SJCRH30 (cell line): Measurements from ENCODE around the gene LYZL4. TPM values are rescaled to one million over a fixed set of nuclear protein-coding genes. Genes with fewer than 3 reads are reported as not detected.
A peak's percentile ranks its signal among the peaks of the same experiment; 100 is the strongest.

Experiments
- DNase-seq, 2 experiments: peaks; one replicate each; pipeline ENCODE4 v3.0.0-alpha.2; 2015 to 2020
- H3K27ac ChIP-seq: fragments of 250-450 bp; sonication (Bioruptor Pico); 2 replicates; pipeline ENCODE4 v1.5.1; 2020; ENCODE audit warnings: mild to moderate bottlenecking, moderate library complexity
- H3K27me3 ChIP-seq: fragments of 250-450 bp; sonication (Bioruptor Pico); 2 replicates; pipeline ENCODE4 v1.5.1; 2020; ENCODE audit warnings: mild to moderate bottlenecking, moderate library complexity
- H3K36me3 ChIP-seq: fragments of 250-450 bp; sonication (Bioruptor Pico); 2 replicates; pipeline ENCODE4 v1.5.1; 2020; ENCODE audit warnings: mild to moderate bottlenecking, moderate library complexity
- H3K4me1 ChIP-seq: fragments of 250-450 bp; sonication (Bioruptor Pico); 2 replicates; pipeline ENCODE4 v1.5.1; 2020; ENCODE audit warnings: mild to moderate bottlenecking, moderate library complexity
- H3K4me3 ChIP-seq: fragments of 250-450 bp; sonication (Bioruptor Pico); 2 replicates; pipeline ENCODE4 v1.5.1; 2020; ENCODE audit warnings: mild to moderate bottlenecking, moderate library complexity
- H3K9me3 ChIP-seq: fragments of 250-450 bp; sonication (Bioruptor Pico); replicated peaks from 2 replicates; pipeline ENCODE4 v1.5.1; 2020; ENCODE audit warnings: mild to moderate bottlenecking, moderate library complexity
- total RNA-seq: library from RNA; depleted of rRNA; stranded (reverse); fragments of >200 nt; shearing (Covaris generic); gene quantifications from 2 replicates; pipeline ENCODE4 v1.2.3, GENCODE V29; 2014

LYZL4 gene
- total RNA-seq, 1 experiment from 2014 or later, result not detected

DNA sequence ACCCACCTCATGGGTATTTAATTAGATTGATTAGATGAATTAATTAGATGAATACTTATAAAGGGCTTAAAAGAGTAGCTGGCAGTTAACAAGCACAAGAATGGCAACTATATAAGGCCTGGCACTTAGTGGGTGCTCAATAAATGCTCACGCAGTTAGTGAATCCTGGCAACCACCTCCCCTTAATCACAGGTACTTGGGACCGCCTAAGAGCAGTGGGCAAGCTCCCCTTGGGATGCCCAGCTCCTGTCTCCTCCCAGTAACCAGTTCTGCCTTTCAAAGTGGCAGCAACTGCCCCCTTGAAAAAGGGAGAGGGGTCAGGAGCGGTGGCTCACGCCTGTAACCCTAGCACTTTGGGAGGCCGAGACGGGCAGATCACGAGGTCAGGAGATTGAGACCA is 4.6 kb downstream of the LYZL4 start:
- DNase-seq, result no peak
- Histone ChIP-seq H3K4me3 (no peak overlapping the region), H3K4me1 (no peaks in the 10 kb centered on the region), H3K27ac (no peak overlapping the region), H3K9me3 (no peaks in the 10 kb centered on the region), H3K36me3 (no peaks in the 10 kb centered on the region), H3K27me3 (no peaks in the 10 kb centered on the region)

DNA sequence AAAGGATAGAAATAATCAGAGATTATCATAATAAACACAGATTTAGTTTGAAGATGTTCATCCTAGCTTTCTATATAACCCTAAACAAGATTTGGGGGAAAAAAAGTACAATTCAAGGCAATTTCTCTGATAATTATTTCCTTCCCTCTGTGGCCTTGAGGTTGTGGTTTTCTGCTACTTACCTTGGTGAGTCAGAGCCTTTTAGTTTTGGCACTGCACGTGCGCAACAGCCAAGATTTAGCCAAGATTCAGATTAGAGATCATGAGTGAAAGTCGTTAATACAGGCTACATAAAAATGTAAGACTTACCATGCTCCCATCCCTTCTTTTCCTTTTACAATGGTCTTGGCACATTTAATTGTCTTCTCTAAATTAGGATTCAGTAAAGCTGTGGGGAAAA is 6.7 kb downstream of the LYZL4 start:
- Histone ChIP-seq H3K27ac (no peak overlapping the region), H3K4me1 (no peaks in the 10 kb centered on the region), H3K36me3 (no peaks in the 10 kb centered on the region), H3K4me3 (no peak overlapping the region), H3K27me3 (no peaks in the 10 kb centered on the region), H3K9me3 (no peaks in the 10 kb centered on the region)
- no peak for DNase-seq

DNA sequence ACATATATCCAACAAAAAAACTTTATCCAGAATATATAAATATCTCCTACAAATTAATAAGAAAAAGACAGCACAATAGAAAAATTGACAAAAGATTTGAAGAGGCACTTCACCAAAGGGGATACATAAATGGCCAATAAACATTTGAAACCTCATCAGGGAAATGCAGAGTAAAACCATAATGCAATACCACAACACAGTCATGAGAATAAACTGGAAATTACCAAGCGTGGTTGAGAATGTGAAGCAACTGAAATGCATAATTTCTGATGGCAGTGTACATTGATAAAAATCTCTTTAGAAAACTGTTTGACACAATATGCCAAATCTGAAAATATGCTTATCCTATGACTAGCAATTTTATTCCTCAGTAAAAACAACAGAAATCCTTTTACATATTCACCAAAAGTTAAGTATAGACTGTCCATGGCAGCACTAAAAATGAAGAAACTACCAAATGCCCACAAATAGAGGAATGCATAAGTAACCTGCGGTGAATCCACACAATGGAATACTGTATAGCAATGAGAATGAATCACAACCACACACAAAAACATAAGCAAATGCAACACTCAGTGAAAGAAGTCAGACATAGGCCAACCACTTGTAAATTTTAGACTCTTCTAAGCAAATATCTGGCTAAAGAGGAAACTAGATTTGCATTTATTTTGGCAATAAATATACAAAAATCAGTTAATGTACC is 7.9 kb downstream of the LYZL4 start:
- DNase-seq, result no peak

DNA sequence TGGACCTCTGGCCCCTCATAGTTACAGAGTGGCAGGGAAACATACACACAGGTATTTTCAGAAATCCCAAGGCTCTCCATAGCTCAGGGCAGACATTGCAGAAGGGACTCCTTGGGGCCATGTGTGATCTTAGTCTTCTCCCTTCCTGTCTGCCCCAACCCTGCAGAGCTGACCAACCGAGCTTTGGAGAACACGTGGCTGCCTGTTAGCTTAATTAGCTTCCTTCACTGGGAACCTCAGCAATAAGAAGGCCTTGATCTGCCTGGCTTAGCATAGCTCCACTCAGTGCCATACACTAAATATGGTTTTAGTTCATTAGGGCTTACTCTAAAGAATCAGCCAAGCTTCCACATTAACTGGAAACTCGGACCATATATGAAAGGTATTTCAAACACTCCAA is 12.3 kb downstream of the LYZL4 start:
- H3K27me3 ChIP-seq, result no peaks in the 10 kb centered on the region
- DNase-seq, result no peak
- H3K27ac ChIP-seq, result no peak overlapping the region
- H3K4me3 ChIP-seq, result no peak overlapping the region
- H3K4me1 ChIP-seq, result no peaks in the 10 kb centered on the region
- no peaks in the 10 kb centered on the region for H3K36me3 ChIP-seq
- no peaks in the 10 kb centered on the region for H3K9me3 ChIP-seq

More for the DNA sequence above, 7.9 kb downstream of the LYZL4 start:
- H3K4me3 ChIP-seq, result no peak overlapping the region
- no peaks in the 10 kb centered on the region for H3K4me1 ChIP-seq
- no peaks in the 10 kb centered on the region for H3K36me3 ChIP-seq
- H3K9me3 ChIP-seq, result no peaks in the 10 kb centered on the region
- no peak overlapping the region for H3K27ac ChIP-seq
- no peaks in the 10 kb centered on the region for H3K27me3 ChIP-seq

DNA sequence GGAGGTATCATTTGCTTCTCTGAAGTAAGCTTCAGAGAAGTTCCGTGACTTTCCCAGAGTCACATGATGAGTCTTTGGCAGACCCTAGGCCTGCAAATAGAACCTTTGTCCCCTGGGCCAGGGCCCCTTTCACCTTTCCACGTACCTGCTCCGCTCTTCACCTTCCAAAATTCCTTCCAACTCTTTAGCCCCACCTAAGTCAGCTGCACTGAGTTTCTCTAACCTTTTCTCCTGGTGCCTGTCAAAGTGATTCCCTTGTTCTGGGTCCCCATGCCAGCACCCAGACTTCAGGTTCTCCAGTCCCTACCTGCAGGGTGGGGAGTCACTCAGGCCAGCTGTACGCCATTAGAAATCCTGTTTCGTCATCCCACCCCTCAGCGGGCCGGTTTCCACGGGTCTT is 12.8 kb downstream of the LYZL4 start:
- H3K27me3 ChIP-seq, result no peaks in the 10 kb centered on the region
- DNase-seq, result no peak

DNA sequence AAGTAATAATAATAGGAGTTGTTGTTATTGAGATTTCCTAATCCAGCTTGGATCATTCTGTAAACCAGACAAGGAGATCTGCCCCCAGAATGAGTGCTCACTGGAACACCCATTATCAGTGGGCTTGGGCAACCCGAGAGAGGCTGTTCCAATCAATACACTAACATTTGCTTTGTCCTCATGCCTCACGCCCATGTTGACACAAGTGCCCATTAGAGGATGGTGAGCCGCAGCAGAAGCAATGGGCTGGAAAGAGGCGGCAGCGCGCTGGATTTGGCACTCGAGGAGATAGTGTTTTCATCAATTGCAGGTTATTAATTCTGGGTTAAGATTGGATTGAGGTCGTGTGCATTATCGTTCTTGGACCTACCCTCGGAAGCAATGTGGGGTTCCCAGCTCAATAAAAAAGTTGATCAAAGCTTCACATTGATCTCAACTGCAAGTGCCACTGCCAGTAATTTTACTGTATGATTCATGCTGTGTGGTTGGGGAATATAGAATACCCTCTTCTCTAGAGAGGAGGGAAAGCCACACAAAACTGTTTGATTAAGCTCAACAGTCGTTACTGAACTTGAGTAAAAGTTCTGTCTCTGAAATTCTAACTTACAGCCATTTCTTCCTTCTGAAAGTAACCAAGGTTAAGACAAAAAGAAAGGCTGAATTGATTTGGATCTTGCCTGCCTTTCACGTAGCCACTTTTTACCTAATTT is 15.7 kb downstream of the LYZL4 start:
- H3K27ac ChIP-seq, result no peak overlapping the region
- no peak overlapping the region for H3K4me3 ChIP-seq
- H3K4me1 ChIP-seq, result no peaks in the 10 kb centered on the region
- no peaks in the 10 kb centered on the region for H3K9me3 ChIP-seq
- no peaks in the 10 kb centered on the region for H3K27me3 ChIP-seq
- no peak for DNase-seq
- no peaks in the 10 kb centered on the region for H3K36me3 ChIP-seq

More for the DNA sequence above, 12.8 kb downstream of the LYZL4 start:
- H3K36me3 ChIP-seq, result no peaks in the 10 kb centered on the region
- H3K27ac ChIP-seq, result no peak overlapping the region
- no peak overlapping the region for H3K4me3 ChIP-seq
- H3K4me1 ChIP-seq, result no peaks in the 10 kb centered on the region
- H3K9me3 ChIP-seq, result no peaks in the 10 kb centered on the region

DNA sequence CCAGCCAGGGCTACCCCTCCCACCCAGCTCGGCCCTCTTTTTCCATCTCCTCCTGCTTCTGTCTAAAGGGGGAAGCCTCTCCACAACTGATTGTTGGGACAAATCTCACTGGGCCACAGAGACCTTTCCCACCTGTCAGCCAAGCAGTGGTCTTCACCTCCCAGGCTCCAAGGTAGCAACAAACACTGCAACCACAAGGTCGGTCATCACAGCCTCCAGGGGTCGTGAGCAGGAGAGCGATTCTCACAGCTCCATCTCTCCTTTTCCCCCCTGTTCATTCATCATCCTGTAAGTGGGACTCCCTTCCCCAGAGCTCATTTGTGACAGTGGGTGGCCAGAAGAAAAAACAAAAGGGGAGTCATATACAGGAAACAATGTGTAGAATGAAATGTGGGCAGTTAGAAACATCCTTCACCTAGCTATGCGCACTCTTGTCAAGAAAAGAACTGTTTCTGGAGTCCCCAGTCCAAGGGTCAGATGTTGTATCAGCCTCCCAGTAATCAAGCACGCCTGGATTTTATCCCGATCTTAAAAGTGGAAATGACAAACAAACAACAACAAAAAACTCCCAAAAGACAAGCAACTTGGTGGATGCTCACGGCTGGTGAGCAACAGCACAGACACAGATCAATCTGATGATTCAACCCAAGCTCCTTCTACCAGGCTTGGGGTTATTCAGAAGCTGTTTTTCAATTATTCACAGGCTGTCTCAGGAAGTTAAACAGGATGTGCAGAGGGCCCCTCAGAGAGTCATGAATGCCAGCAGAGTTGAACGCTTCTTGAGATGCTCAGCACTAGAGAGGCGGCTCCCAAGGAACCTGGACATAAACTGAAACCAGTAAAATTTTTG is 22.4 kb downstream of the LYZL4 start:
- Histone ChIP-seq H3K27ac (no peak overlapping the region), H3K4me1 (no peaks in the 10 kb centered on the region), H3K4me3 (no peak overlapping the region), H3K36me3 (no peaks in the 10 kb centered on the region), H3K27me3 (no peaks in the 10 kb centered on the region), H3K9me3 (no peaks in the 10 kb centered on the region)
- no peak for DNase-seq

DNA sequence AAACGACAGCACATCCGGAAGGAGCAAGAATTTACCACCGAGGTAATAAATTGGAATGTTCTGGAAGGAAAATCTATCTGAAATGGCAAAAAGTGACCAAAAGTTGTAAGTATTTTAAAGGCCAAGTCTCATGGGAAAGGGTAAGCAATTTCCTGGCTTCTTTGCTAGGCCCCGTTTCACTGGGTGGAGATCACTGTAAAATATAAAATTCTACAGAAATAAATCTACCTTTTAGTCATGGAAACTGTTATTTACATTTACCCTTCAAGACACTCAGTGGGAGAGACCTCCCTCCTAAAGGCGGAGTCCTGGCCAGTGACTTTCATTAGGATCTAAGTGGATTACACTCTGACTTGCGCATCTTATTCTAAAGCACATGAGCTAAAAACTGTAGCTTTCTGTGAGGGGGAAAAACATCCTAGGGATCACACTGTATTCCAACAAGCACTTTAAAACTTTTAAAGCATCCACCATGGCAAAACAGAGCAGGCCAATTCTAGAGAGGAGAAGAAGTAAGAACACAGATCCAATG is 28.8 kb downstream of the LYZL4 start:
- Histone ChIP-seq H3K4me3 (no peak overlapping the region), H3K27ac (no peak overlapping the region), H3K9me3 (no peaks in the 10 kb centered on the region), H3K4me1 (no peaks in the 10 kb centered on the region; the same call in 1 of the 2 replicates), H3K36me3 (no peaks in the 10 kb centered on the region), H3K27me3 (no peaks in the 10 kb centered on the region)
- DNase-seq, result no peak

DNA sequence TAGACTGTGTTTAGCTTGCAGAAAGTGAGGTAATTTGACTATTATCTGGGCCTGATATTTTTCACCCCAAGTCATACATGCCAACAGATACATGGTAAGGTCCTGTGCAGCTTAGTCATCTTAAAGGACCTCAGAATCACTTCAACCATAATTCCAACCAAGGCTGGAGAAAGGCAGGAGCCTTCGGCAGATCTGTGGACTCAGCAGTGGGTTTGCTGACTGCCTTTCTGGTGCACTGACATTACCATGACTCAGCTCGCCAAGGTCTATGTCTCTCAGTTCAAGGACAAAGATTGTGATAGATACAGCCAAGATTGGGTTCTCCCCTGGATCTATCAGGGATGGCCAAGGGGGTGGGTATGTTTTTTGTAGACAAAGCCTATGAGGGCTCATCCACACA is 32.7 kb downstream of the LYZL4 start:
- no peak for DNase-seq
- Histone ChIP-seq H3K27me3 (no peaks in the 10 kb centered on the region), H3K9me3 (no peaks in the 10 kb centered on the region)

DNA sequence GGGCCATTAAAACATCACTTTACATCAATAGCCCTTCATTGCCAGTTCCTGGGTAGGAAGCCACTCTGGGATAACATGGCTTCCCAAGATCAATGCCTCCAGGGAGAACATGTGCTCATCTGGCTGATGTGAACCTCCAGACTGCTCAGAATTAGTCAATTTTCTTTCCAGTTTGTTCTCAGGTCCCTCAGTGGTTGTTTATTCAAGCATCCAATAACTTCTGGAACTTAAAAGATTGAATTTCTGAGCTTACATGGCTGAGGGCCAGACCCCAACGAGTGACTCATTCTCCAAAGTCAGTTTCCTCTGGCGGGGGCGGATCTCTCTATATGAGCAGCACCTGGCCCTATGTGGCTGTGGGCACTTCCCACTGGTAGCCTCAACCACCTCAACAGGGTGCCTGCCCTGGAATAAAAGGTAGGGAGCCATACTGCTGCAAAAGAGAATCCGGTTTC is 34.0 kb downstream of the LYZL4 start:
- peak; percentile 47 to 58 for DNase-seq
- Histone ChIP-seq H3K4me1 (peaks cover 4% of the 10 kb centered on the region; the same call in 1 of the 2 replicates), H3K9me3 (no peaks in the 10 kb centered on the region), H3K27ac (no peak overlapping the region), H3K36me3 (no peaks in the 10 kb centered on the region), H3K27me3 (no peaks in the 10 kb centered on the region), H3K4me3 (no peak overlapping the region)

More for the DNA sequence above, 32.7 kb downstream of the LYZL4 start:
- H3K4me3 ChIP-seq, result no peak overlapping the region
- no peak overlapping the region for H3K27ac ChIP-seq
- H3K36me3 ChIP-seq, result no peaks in the 10 kb centered on the region
- peaks cover 4% of the 10 kb centered on the region; the same call in 1 of the 2 replicates for H3K4me1 ChIP-seq

DNA sequence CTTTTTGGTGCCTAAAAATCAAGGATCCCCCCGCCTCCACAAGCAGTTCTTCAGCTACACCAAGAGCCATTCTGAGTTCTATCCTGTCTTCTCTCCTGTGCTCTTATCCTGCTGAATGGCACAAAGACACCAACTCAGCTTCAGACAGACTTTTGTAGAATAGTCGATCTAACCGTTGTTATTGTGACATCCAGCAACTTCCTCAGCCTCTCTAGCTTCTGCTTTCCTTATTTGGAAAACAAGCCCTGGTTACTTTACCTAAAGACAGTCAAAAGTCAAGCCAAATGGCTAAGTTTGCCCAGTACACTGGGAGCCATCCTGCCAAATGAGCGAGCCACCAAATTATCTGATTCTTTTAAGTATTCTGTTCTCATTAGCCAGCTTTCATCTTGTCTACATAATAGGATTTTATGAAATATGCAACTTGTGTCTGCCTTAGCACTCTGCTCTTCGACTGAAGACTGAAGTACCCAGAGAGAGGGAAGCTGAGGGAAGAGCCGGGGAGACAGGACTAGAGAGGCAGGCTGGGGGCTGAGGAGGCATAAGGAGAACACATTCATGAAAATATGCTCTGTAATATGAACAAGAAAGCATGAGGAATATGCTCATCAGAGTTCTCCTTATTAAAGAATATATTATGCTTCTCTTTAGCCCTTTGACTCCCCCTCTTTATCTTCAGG is 35.1 kb downstream of the LYZL4 start:
- H3K27me3 ChIP-seq, result no peaks in the 10 kb centered on the region
- DNase-seq, result no peak

DNA sequence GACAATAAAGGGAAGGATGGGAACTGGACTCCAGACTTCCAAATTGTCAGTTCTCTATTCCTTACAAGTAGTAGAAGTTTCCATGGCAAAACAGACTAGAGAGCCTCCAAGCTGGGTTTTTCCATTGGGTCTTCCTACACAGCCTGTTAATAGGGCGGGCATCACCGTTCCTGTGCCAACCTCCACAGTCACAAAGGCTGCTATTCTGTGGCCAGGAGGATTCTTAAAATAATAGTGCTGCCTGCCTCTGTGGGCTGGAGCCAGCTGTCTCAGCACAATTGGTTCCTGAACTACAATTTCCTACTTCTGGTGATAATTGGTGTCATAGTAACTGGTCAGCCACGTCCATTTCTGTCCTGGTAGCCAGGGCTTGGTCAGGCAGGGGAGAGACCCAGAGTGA is 38.6 kb downstream of the LYZL4 start:
- DNase-seq, result no peak
- H3K36me3 ChIP-seq, result no peaks in the 10 kb centered on the region
- no peak overlapping the region for H3K4me3 ChIP-seq

More for the DNA sequence above, 35.1 kb downstream of the LYZL4 start:
- no peaks in the 10 kb centered on the region for H3K9me3 ChIP-seq
- H3K27ac ChIP-seq, result no peak overlapping the region
- H3K36me3 ChIP-seq, result no peaks in the 10 kb centered on the region
- H3K4me1 ChIP-seq, result peaks cover 4% of the 10 kb centered on the region; the same call in 1 of the 2 replicates
- H3K4me3 ChIP-seq, result no peak overlapping the region

DNA sequence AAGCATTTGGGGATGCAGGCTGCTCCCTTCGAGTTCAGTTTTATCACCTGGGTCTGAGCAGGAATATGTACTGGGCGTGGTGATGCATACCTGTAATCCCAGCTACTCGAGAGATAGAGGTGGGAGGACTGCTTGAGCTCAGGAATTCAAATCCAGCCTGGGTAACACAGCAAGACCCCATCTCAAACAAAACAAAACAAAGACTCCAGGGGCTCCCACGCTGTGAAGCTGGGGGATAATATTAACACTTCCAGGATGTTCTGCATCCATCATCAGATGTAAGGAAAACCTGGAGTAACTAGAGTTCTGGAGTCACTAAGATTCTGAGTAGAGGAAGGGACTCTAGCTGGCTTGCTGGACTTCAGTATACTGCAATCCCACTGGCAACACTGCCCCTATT is 40.6 kb downstream of the LYZL4 start:
- no peaks in the 10 kb centered on the region for H3K9me3 ChIP-seq
- no peaks in the 10 kb centered on the region for H3K27me3 ChIP-seq
- no peak for DNase-seq
- H3K36me3 ChIP-seq, result no peaks in the 10 kb centered on the region
- H3K4me3 ChIP-seq, result no peak overlapping the region
- H3K4me1 ChIP-seq, result no peaks in the 10 kb centered on the region
- no peak overlapping the region for H3K27ac ChIP-seq

More for the DNA sequence above, 38.6 kb downstream of the LYZL4 start:
- H3K4me1 ChIP-seq, result peaks cover 4% of the 10 kb centered on the region; the same call in 1 of the 2 replicates
- no peak overlapping the region for H3K27ac ChIP-seq
- no peaks in the 10 kb centered on the region for H3K27me3 ChIP-seq
- no peaks in the 10 kb centered on the region for H3K9me3 ChIP-seq

DNA sequence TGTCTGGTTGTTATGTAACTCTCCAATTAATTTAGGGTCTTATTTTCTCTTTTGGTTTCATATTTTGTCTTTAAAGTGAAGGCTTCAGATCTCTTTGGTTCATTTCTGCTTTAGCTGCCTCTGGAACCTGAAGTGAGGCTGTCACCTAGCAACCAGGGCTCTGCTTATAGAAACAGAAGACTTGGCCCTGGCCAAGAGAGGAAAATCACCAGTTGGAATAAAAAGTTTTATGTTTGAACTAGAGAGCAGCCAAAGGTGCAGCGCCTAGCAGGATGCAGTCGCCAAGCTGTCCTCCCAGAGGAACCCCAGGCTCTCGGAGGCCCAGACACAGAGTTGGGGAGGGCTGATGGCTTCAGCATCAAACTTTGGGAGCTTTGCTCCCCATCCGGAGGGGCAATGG is 41.1 kb downstream of the LYZL4 start:
- Histone ChIP-seq H3K4me3 (no peak overlapping the region), H3K27ac (no peak overlapping the region), H3K36me3 (no peaks in the 10 kb centered on the region), H3K27me3 (no peaks in the 10 kb centered on the region), H3K4me1 (no peaks in the 10 kb centered on the region), H3K9me3 (no peaks in the 10 kb centered on the region)
- no peak for DNase-seq
